Stimulated activated CD4-positive, alpha-beta T cell treated with anti-CD3 and anti-CD28 coated beads, Interleukin-2, amount 100 ng/mL, for 4 hours (primary cell): Measurements from ENCODE around the gene WDFY1.
"Not testable (repeated sequence)": the region's sequence is repeated elsewhere in the genome, so short reads cannot be mapped to it uniquely, and the experiment has no call there.

Source experiments
- DNase-seq: peaks from one replicate; pipeline ENCODE4 v3.0.0-alpha.2; 2020; ENCODE audit warnings: low read depth

WDFY1 gene

DNA sequence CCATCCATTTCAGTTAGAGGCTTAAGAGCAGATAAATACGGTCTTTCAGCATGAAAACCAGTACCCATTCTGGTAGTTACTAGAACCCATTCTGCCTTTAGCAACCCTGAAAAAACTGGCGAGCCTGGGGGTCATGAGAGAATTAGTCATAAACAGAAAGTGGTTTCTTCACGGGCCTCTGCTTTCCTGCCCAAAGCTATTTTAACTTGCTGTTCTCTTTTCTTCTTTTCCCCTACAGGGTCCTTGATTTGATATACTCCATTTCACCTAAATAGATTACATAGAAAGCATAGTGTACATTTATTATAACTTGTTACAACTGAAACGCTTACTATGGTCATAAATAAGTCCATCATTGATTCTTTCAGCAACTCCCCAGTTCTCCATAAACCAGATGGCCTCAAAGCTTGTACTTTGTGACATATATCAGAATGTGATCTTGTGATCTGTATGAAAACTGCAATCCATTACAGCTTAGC is 48.3 kb downstream of the WDFY1 start:
- DNase-seq, result no peak

DNA sequence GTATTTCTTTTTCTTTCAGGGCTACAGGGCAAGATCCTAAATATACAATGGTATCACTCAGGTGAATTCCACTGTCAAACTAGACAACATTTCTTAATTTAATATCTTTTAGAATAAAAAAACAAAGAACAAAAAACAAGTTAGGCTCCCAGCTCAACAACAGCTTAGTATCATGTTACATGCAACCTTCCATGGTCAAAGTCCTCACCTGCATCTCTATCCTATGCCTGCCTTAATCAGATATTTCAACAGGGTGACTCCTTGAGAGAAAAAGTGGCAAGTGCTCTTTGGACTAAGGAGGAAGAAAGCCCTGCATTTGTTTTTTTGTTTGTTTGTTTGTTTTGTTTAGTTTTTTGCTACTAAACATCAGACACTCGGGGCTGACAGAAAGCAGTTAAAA is 50.2 kb downstream of the WDFY1 start:
- no peak for DNase-seq

DNA sequence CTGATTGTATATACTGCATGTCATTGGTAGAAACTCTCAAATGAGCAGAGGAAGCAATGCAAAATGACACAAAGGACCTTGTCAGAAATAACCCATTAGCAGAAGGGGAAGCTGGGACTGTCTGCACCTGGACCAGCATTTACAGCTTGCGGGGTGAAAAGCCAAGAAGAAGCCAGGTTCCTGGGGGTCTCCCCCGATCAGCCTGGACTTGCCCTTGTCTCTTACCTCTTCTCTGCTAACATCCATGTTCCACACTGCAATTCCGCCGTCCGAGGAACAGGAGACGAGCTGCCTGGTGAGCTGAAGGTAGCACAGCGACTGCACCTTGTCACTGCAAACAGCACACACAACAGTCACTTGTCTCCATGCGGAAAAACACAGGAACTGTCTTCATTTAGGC is 51.1 kb downstream of the WDFY1 start:
- DNase-seq, result no peak

DNA sequence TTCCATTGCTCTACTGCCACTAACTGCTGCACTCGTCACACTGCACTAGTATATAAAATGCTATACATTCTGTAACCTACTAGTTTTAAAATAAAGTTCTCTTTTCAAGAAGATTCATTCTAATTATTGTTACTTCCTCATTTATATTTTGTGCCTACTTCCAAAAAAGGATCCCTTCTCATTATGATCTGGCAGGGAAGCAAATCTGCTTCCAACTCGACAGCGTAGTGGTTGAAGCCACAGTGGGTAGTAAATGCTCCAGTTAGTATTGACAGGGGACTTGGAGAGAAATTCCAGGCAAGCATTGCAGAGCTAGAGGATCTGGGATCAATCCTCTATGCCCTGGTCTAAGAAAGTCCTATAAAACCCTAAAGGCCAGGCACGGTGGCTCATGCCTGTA is 54.4 kb downstream of the WDFY1 start:
- no peak for DNase-seq

DNA sequence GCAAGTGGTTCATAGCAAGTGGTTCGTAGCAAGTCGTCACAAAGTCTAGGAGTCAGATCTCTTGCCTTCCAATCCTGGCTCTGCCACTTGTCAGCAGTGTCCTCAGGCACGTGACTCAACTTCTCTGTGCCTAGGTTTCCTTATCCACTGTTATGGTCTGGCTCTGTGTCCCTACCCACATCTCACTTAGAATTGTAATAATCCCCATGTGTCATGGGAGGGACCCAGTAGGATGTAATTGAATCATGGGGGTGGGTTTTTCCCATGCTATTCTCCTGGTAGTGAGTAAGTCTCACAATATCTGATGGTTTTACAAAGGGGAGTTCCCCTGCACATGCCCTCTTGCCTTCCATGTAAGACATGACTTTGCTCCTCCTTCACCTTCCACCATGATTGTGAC is 55.9 kb downstream of the WDFY1 start:
- DNase-seq, result no peak

DNA sequence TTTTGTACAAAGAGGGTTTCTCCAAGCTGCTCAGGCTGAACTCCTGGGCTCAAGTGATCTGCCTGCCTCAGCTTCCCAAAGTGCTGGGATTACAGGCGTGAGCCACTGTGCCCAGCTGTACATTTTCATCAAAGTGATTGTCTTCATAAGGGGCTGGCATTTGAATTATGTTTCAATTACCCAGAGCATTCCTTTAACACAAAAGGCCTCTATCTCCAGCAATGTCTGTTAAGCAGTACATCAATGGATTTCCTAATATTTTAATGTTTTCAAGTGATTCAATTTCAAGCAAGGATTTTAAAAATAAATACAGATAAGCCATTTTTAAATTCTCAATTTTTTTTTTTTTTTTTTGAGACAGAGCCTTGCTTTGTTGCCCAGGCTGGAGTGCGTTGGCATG is 56.9 kb downstream of the WDFY1 start:
- no peak for DNase-seq

DNA sequence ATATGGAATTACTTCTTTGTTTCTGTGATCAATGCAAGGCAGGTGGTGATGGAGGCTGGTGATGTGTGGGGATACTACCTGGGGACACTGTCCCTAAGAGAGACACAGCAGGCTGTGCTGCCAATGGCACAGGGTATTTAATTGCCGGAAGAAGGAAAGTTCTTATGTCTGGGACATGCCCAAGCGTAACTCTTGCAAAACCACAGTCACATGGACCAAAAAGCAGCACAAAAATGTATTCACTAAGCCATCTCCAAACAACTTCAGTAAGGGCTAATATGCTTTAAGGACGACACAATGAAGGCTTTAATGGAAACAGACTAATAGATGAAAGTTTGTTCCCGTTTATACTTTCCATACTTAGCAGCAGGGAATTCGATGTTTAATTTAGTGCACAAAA is 58.0 kb downstream of the WDFY1 start:
- no peak for DNase-seq

DNA sequence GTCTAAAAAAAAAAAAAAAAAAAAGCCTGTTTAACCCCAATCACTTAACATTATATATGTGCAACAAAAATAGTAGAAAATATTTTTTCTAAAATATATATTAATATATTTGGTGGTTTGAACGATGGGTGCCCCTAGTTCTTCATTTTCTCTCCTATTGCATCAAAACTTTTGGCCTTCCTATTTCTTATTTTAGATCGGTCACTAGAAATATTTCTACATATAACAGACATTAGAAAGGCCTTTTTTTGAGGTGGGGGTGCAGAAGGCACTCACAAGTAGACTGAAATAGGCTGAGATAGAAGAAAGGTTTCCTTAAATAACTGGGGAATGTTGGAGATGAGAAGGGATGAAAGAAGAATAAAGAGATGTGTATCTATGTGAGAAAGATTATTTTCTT is 58.4 kb downstream of the WDFY1 start:
- DNase-seq, result no peak

DNA sequence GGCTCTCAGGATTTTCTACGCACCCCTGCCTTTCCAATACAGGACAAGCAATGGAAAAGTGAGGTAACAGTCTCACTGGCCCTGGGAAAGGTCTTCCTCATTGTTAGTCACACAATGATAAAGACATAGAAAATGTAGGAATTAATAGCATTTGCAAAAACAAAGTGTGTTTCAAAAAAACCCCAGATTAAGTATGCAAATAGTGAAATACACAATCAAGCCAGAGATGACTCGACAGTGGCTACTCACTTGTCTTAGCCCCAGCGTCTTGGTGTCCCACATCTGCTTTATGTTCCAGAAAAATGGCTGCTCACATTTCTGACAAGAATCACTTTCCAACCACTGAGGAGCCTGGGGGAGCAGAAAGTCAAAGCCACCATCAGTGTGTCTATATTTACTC is 60.7 kb downstream of the WDFY1 start:
- no peak for DNase-seq

DNA sequence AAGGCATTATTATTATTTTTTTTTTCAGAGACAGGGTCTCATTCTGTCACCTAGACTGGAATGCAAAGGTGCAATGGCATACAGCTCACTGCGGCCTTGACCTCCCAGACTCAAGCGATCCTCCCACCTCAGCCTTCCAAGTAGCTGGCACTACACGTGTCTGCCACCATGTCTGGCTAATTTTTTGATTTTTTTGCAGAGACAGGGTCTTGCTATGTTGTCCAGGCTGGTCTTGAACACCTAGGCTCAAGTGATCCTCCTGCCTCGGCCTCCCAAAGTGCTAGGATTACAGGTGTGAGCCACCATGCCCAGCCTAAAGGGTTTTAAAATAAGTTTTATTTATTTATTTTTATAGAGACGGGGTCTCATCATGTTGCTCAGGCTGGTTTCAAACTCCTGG is 62.4 kb downstream of the WDFY1 start:
- DNase-seq, result no peak

DNA sequence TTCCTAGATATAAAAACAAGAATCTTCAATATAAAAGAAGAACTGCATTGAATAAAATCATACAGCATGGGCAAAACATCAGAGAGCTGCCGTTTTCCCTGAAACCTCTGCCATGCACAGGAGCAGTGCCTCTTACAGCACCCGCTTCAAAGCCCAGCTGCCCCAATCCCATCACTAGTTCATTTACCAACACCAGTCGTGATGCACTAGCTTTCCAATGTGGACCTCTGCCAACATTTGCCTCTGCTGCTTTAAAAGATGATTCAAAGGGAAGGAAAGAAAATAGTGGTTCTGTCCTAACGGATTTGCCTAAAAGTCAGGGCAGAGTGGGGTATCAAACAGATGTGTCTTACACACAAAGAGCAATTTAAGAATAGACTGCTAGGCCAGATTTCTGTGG is 64.3 kb downstream of the WDFY1 start:
- no peak for DNase-seq

DNA sequence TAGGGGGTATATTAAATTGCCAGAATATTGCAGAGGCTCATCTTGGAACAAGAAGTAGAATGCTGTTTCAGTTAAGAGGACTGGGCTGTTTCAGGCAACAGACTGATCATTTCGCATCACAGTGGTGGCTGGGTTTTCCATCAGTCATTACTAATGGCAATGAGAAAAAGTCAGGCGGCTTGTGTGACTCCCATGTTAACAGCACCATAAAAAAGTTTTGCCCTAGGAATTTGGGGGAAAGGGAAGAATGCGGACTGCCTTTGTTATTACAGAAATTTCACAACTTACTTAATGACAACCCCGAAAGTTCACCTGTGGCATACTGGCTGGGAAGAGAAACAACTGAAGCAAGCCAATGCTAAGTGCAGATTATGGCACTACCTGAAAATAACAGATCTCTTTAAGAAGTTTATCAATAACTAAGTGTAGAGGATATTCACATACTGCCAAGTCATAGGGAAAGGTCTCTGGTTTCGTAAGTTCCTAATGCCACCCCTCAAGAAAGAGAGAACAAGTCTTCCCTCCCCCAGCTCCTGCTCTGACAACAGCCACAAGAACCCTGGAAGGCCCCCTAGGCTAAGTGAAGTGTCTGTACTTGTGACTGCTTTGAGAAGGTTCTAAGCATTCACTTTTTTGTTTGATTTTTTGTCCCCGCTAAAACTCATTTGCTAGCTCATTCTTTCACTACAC is 67.3 kb downstream of the WDFY1 start:
- no peak for DNase-seq

DNA sequence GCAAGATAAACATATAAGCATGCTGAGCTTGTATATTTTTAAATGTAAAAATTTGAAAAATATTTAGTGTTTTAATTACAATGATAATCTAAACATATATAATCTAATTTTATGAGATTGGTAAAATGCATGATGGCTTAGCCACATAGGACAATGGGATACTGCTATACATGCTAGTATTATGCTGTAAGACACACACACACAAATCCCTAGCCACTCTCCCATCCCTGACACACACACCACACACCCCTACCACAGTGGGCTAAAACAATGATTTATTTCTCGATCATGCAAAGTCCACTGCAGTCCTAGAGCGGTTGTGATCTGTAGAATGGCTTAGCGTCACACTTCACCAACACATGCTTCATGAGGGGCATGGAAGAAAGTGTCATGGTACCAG is 71.5 kb downstream of the WDFY1 start:
- no peak for DNase-seq

DNA sequence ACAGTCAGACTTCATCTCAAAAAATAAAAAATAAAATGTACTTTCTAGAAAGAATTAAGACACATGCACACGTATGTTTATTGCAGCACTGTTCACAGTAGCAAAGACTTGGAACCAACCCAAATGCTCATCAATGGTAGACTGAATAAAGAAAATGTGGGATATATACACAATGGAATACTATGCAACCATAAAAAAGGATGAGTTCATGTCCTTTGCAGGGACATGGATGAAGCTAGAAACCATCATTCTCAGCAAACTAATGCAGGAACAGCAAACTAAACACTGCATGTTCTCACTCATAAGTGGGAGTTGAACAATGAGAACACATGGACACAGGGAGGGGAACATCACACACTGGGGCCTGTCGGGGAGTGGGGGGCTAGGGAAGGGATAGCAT is 72.4 kb downstream of the WDFY1 start:
- DNase-seq, result not testable (repeated sequence)

DNA sequence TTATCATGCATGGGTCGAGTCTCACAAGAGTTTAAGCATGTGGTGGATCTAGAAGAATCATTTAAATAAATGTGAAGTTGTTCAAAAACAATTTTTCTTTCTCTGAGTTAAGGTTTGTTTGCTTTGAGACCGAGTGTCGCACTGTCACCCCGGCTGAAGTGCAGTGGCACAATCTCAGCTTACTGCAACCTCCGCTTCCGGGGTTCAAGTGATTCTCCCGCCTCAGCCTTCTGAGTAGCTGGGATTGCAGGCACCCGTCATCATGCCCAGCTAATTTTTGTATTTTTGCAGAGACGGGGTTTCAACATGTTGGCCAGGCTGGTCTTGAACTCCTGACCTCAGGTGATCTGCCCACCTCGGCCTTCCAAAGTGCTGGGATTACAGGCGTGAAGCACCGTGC is 73.5 kb downstream of the WDFY1 start:
- not testable (repeated sequence) for DNase-seq

DNA sequence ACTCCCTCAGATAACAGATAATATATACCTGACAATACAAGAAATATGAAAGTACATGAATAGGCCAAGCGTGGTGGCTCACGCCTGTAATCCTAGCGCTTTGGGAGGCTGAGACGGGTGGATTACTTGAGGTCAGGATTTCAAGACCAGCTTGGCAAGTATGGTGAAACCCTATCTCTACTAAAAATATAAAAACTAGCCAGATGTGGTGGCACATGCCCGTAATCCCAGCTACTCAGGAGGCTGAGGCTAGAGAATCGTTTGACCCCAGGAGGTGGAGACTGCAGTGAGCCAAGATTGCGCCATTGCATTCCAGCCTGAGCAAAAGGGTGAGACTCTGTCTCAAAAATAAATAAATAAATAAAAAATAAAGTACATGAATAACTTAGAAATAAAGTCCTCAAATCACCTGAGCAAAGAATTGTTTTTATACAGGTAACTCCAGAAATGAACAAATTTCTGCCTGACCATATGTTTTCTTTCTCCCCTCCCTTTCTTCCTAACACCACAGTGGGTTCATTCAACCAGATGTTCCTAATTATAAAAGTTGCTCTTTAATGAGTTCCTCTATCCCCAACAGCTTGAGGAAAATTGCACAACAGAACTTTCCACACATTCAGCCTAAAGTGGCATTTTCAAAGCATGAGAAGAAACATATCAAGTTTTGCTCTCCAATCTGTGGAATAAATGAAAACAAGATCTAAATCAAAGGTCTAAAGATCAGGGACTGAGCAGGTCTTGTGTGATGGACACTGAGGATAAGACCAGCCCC is 74.1 kb downstream of the WDFY1 start:
- DNase-seq, result no peak

DNA sequence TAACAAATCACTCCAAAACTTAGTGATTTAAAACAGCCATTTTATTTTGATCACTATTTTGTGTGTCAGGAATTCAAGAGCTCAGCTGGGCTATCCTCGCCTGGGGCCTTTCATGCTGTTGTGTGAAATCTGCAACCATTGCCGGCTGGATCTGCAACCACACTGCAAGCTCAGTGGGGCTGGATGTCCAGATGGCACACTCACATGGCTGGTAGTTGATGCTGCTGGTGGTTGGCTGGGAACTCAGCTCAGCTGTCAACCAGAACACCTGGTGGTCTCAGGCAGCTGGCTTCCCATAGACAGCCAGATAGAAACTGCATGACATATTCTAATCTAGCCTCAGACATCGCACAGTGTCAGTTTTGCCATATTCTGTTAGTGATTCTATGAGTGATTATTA is 77.1 kb downstream of the WDFY1 start:
- no peak for DNase-seq

DNA sequence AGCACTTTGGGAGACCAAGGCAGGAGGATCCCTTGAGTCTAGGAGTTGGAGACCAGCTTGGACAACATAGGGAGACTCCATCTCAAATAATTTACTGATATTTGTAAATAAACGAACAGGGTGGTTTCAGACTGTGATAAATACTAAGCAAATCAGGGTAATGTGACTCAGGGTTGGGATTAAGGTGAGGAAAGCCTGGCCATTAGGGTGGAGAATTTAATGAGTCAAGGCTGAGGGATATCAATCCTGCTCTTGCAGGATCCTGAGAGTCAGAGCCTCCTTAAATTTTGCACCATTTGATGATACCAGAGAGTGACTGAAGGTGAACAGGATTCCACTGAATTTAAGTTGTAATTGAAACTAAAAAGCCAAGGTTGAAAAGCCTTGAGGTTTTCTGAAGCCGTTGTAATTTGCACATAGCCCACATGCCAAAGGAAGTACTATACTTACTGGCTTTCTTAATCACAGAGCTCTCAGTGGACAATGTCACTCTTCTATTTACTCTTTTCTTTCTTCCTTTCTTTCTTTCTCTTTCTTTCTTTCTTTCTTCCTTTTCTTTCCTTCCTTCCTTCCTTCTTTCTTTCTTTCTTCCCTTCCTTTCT is 79.1 kb downstream of the WDFY1 start:
- DNase-seq, result no peak

DNA sequence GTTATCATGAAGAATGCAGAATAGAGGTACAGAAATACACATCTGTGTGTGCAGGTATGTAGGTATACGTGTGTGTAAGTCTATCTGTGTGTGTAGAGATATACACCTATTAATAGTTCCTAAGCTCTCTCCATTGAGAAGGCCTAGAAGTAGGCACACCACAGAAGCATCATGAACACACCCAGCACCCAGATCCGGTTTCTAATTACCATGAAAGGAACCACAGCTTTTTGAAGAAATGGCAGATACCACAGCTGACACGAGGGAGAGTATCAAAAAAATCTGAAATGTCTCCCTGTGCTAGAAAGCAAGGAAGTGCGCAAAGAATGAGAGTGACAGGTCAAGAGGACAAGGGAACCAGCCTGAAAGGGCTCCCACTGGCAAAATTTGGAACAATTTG is 80.0 kb downstream of the WDFY1 start:
- no peak for DNase-seq

DNA sequence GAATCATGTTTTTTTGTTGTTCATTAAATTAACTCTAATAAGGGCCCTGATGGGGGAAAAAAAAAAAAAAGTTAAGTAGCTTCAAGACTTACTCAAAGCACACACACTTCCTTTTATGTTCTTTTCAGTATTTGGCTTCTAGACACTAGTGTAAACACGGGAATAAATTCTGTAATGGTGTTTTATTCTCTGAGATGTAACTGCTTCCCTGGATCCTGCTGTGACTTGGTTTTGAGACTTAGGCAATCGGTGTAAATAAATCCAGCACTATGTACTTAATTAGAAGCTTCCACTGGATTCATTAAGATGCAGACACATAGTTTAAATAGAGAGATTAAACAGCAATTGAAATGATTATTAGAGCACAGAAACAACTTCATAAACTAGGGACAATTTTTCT is 81.6 kb downstream of the WDFY1 start:
- DNase-seq, result no peak

DNA sequence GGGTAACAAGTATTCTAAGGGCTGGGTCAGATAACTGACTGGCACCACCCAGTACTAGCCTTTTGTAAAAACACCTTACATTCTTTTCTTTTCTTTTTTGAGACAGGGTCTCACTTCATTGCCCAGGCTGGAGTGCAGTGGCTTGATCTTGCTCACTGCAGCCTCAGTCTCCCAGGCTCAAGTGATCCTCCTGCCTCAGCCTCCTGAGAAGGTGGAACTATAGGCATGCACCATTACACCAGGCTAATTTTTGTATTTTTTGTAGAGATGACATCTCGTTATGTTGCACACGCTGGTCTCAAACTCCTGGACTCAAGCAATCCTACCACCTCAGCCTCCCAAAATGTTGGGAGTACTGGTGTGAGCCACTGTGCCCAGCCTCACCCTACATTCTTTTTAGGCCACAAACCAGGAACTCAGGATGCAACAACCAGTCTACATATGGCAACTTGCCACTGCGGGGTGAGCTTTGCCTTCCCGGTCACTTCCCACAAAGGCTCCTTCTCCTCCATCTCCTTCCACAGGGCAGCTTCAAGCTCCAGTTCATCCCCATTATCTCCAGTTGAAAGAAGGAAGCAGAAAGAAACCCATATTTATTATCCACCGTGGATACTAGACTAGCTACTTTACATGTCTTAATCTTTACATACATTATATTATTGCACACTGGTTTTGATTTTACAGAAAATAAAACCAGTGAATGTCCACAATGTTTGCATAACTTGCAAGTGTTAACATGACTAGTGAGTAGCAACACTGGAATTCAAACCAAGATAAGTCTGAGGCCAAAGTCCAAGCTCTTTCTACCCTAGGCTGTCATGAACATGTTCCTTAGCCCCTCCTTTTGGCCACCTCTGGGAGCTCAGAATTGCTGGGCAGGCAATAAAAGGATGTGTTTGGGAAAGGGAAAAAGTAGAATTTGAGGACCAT is 84.1 kb downstream of the WDFY1 start:
- DNase-seq, result no peak

DNA sequence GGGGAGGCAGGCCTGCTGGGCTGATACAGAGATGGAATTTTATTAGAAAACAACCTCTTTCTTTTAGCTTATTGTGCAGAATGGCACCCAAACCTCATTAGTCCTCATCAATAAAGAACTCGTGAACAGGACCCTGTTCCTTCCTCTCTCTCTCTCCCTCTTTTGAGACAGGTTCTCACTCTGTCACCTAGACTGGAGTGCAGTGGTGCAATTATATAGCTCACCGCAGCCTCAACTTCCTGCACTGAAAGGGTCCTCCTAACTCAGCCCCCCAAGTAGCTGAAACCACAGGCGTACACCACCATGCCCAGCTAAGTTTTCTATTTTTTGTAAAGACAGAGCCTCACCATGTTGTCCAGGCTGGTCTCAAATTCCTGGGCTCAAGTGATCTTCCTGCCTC is 86.1 kb downstream of the WDFY1 start:
- no peak for DNase-seq
